Esophagus muscularis mucosa (tissue), 4 donors: ENCODE data around the gene INPP4B.

Source experiments
- EP300 ChIP-seq: sonication (generic); formaldehyde crosslinking; IDR thresholded peaks from one replicate; pipeline ENCODE4 v1.6.1; 2017; ENCODE audit warnings: antibody characterized with exemption
- POLR2A ChIP-seq: fragments of 450-650 bp; IDR thresholded peaks from one replicate; pipeline ENCODE4 v1.6.1; 2017; ENCODE audit warnings: antibody characterized with exemption, moderate library complexity, mild to moderate bottlenecking, low read depth
- POLR2AphosphoS5 ChIP-seq, 2 donors: sonication (generic); formaldehyde crosslinking; IDR thresholded peaks; one replicate each; pipeline ENCODE4 v1.6.1; 2017; ENCODE audit warnings: antibody characterized with exemption in 2 of 2
- TF ChIP-seq, protein P1 (sequence below), 3 experiments: fragments of 200-600 bp in 2 of 3; fragments of 450-650 bp in 1 of 3; sonication (generic) in 2 of 3; IDR thresholded peaks; one replicate each; pipeline ENCODE4 v1.5.1; 2017 to 2019; ENCODE audit warnings: antibody characterized with exemption in 3 of 3, mild to moderate bottlenecking in 2 of 3, moderate library complexity in 1 of 3

- TF ChIP-seq EP300 = no peak
- TF ChIP-seq, protein P1, sequence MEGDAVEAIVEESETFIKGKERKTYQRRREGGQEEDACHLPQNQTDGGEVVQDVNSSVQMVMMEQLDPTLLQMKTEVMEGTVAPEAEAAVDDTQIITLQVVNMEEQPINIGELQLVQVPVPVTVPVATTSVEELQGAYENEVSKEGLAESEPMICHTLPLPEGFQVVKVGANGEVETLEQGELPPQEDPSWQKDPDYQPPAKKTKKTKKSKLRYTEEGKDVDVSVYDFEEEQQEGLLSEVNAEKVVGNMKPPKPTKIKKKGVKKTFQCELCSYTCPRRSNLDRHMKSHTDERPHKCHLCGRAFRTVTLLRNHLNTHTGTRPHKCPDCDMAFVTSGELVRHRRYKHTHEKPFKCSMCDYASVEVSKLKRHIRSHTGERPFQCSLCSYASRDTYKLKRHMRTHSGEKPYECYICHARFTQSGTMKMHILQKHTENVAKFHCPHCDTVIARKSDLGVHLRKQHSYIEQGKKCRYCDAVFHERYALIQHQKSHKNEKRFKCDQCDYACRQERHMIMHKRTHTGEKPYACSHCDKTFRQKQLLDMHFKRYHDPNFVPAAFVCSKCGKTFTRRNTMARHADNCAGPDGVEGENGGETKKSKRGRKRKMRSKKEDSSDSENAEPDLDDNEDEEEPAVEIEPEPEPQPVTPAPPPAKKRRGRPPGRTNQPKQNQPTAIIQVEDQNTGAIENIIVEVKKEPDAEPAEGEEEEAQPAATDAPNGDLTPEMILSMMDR (IDR thresholded peaks at IDR 0.05) = no peak
- TF ChIP-seq POLR2AphosphoS5 (IDR thresholded peaks at IDR 0.05) = no peak
- no peak for TF ChIP-seq POLR2A
Observed at GRCh38 chr4:142856576-142856975, 10.5 kb upstream of the INPP4B start.
